ENCODE measurements around the gene GOLGA8R. TPM values are rescaled to one million over a fixed set of nuclear protein-coding genes. Genes with fewer than 3 reads are reported as not detected.

The GOLGA8R gene, protein sequence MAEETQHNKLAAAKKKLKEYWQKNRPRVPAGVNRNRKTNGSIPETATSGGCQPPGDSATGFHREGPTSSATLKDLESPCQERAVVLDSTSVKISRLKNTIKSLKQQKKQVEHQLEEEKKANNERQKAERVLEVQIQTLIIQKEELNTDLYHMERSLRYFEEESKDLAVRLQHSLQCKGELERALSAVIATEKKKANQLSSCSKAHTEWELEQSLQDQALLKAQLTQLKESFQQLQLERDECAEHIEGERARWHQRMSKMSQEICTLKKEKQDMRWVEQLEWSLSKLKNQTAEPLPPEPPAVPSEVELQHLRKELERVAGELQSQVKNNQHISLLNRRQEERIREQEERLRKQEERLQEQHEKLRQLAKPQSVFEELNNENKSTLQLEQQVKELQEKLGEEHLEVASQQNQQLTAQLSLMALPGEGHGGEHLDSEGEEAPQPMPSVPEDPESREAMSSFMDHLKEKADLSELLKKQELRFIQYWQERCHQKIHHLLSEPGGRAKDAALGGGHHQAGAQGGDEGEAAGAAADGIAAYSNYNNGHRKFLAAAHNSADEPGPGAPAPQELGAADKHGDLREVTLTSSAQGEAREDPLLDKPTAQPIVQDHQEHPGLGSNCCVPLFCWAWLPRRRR
- 0.16 and 1.3 TPM in 2 replicates for total RNA-seq

GRCh38 chr15:30414160-30414559 is at the start of gene GOLGA8R:
Gene GOLGA8R (minus strand): TSS chr15:30414260. CDS start chr15:30414162, 98 bp downstream.

DNA sequence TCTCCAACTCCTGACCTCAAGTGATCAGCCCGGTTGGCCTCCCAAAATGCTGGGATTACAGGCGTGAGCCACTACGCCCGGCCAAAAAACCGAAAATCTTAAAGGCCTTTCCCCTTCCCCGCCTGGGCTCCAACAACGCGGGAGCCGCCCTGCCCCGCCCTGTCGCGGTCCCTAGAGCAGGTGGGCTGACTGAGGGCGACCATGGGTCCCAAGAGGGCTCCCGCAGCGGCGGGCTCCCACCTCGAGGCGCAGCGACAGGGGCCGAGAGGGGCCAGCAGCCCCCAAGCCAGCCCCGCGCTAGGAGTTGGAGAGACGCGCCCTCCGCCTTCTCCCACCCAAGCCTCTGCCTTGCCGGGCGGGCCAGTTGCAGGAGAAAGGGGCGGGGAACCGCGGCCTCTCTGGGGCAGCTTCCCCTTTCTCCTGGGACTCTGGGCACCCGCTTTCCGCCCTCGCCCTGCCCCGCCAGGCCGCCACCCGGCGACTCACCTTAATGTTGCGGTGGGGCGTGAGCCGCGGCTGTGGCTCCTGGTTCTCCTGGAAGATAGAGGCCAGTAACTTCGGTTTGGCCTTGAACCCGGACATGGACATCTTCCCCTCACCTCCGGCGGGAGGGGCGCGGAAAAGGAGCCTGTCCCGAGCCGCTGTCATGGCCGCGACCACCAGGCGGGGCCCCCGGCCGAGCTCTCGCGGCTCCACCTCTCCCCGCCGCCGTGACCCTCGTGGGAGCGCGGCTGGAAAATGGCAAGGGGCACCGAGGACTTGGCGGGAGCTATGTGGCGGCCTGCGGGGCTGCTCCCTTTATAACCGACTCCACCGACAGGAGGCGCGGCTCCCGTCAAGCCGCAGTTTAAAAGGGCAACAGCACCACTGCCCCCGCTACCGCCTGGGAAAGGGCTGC is 21.0 kb downstream of the GOLGA8R start, which contains the start of gene CHRFAM7A:
Gene CHRFAM7A, minus strand, starts transcription at position 775 of the 898 bp plus-strand sequence. CDS start 10,189 bp downstream, outside the sequence.

Other genes with a start within 250 kb of the GOLGA8R start
- gene CHRFAM7A, start 20.7 kb downstream of the GOLGA8R start, total RNA-seq, result 1.6 and 2.1 TPM in 2 replicates
- gene GOLGA8Q, start 137.8 kb upstream of the GOLGA8R start, total RNA-seq, result 0.32 and 0.76 TPM in 2 replicates
- 0.97 and 1.0 TPM in 2 replicates for gene GOLGA8H, start 189.8 kb upstream of the GOLGA8R start, total RNA-seq